ES-I3 (cell line): Measurements from ENCODE around the gene FAM53B.

Source experiments
- H3K36me3 ChIP-seq: 2 replicates; pipeline ENCODE4 v1.6.1; 2013; ENCODE audit warnings: mild to moderate bottlenecking, low read length, control low read depth, moderate library complexity; ENCODE audit not compliant: insufficient read depth
- H3K4me1 ChIP-seq: 2 replicates; pipeline ENCODE4 v1.6.1; 2013; ENCODE audit warnings: mild to moderate bottlenecking, control low read depth, low read length; ENCODE audit not compliant: insufficient read depth
- H3K9ac ChIP-seq: 2 replicates; pipeline ENCODE4 v1.6.1; 2013; ENCODE audit warnings: low read depth, mild to moderate bottlenecking, low read length, moderate library complexity
- H3K9me3 ChIP-seq: 2 replicates; pipeline ENCODE4 v1.6.1; 2013; ENCODE audit warnings: mild to moderate bottlenecking, low read length, moderate library complexity; ENCODE audit not compliant: control insufficient read depth, insufficient read depth

Gene FAM53B

DNA sequence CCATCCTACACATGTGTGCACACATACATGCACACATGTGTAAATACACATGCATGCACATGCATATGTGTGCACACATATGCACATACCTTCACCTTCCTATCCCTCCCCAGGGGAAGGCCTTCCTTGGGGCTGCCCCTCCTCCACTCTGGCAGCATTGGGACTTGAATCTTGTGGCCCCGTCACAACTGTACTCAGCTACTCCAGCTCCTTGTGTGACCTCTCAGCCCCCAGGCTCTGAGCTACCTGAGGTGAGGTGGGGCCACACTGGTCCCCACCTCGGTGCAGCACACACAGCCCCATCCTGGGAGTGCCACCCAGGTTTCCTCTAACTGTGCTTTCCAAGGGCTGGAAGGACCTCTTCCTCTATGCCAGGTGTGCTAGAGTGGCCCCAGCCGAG, 166.5 kb downstream of the FAM53B start:
- Histone ChIP-seq H3K36me3 (no peaks in the 10 kb centered on the region), H3K4me1 (no peaks in the 10 kb centered on the region), H3K9me3 (peaks cover 2% of the 10 kb centered on the region; the same call in 1 of the 2 replicates), H3K9ac (no peak overlapping the region)

- no peaks in the 10 kb centered on the region for H3K36me3 ChIP-seq
- no peaks in the 10 kb centered on the region for H3K4me1 ChIP-seq
- H3K9ac ChIP-seq, result no peak overlapping the region
- H3K9me3 ChIP-seq, result peaks cover 2% of the 10 kb centered on the region; the same call in 1 of the 2 replicates
Observed at GRCh38 chr10:124576526-124577420, 167.4 kb downstream of the FAM53B start.

DNA sequence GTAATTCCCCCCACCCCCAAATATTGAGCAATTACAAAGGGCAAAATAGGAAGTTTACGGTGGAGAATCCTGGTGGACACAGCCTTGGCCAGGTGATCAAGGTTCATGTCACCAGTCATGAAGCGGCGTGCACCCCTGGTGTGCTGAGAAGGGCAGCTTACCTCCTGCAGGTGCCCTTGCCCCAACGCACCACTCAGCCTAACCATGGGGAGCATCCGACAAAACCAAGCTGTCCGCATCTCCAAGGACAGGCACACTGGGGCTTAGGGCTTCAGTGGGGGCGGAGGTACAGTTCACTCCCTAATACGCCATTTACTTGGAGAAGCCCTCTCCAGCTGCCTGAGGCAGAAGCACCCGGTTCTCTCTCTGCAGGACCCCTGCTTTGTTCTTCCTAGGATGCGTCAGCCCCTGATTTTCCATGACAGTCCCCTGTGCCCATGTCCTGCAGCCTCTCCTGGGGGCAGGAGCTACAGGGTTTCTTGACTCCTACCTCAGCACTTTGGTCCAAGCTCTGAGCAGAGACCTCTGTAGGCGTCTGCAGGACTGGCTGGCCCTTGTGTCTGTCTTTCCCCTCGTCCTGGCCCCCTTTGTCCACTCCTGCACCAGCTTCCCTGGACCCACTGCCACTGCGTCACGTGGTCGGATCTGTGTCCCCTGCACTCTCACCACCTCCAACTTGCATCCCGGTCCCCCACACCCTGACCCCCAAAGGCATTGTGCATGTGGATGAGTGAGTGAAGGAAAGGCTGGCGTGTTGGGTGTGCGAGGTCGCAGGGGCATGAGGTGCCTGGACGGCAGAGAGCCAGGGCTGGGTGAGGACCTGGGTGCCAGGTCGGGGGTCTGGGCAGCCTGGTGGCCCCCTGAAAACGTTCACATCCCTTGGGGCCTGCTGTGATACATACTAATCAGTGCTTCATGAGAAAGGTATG, 168.8 kb downstream of the FAM53B start:
- H3K9ac ChIP-seq, result no peak overlapping the region
- no peaks in the 10 kb centered on the region for H3K36me3 ChIP-seq
- H3K4me1 ChIP-seq, result no peaks in the 10 kb centered on the region
- H3K9me3 ChIP-seq, result no peaks in the 10 kb centered on the region

DNA sequence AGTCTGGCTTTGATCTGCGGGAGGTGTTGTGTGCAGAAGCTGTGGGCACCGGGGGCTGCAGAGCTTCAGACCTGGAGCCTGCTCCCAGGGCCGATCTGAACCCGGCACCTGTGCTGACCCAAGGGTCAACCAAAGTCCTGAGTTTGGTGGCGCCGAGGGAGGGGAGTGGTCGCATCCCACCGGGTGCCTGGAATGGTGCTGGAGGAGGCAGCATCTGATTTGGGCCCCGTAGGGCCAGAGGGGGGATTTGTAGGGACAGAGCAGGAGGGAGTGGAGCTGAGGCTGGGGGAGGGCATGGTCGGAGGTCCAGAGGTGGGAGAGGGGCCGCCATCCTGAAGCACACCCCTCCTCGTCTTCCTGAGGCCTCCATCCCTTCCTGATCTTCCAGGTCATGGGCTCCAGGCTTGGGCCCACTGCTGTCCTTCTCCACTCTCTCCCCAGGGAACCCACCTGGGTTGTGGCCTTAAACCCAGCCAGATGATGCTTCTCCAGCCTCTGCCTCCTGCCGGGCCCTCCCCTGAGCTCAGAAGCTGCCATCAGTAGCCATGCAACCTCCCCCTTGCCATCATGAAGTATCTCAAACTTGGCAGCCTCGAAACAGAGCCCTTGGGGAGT, 169.6 kb downstream of the FAM53B start:
- Histone ChIP-seq H3K9me3 (no peaks in the 10 kb centered on the region), H3K9ac (no peak overlapping the region), H3K4me1 (no peaks in the 10 kb centered on the region), H3K36me3 (no peaks in the 10 kb centered on the region)

GRCh38 chr10:124573726-124574455, 170.3 kb downstream of the FAM53B start:
- H3K4me1 ChIP-seq, result no peaks in the 10 kb centered on the region
- H3K36me3 ChIP-seq, result no peaks in the 10 kb centered on the region
- no peaks in the 10 kb centered on the region for H3K9me3 ChIP-seq
- H3K9ac ChIP-seq, result no peak overlapping the region

DNA sequence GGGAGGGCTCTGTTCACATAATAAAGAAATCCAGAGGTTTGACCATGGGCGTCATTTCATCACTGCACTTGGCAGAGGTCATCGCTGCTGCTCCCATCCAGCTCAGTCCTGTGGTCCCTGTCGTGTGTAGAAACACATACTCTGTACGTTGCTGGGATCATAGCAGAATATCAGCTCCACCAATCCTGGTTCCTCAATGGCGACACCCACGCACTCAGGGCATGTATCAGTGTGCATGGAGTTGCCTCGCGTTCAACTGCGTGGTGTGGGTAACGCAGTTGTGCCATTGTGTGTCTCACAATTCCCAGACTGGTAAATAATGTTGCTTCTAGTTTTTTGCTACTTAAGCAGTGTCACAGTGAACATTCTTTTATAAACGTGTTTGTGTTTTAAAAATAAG, 171.4 kb downstream of the FAM53B start:
- Histone ChIP-seq H3K9ac (no peak overlapping the region), H3K9me3 (no peaks in the 10 kb centered on the region), H3K36me3 (no peaks in the 10 kb centered on the region), H3K4me1 (no peaks in the 10 kb centered on the region)

DNA sequence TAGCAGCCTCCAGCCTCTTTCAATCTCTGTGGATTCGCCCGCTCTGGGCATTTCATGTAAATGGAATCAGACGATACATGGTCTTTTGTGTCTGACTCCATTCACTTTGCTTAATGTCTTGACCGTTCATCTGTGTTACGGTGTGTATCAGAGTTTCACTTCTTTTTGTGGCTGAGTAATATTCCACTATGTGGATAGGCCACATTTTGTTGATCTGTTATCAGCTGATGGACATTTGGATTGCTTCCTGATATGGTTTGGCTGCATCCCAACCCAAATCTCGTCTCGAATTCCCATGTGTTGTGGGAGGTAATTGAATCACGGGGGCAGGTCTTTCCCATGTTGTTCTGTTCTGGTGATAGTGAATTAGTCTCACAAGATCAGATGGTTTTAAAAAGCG, 173.5 kb downstream of the FAM53B start:
- Histone ChIP-seq H3K4me1 (peaks cover under 1% of the 10 kb centered on the region; the same call in 1 of the 2 replicates), H3K36me3 (no peaks in the 10 kb centered on the region), H3K9ac (no peak overlapping the region), H3K9me3 (no peaks in the 10 kb centered on the region)

DNA sequence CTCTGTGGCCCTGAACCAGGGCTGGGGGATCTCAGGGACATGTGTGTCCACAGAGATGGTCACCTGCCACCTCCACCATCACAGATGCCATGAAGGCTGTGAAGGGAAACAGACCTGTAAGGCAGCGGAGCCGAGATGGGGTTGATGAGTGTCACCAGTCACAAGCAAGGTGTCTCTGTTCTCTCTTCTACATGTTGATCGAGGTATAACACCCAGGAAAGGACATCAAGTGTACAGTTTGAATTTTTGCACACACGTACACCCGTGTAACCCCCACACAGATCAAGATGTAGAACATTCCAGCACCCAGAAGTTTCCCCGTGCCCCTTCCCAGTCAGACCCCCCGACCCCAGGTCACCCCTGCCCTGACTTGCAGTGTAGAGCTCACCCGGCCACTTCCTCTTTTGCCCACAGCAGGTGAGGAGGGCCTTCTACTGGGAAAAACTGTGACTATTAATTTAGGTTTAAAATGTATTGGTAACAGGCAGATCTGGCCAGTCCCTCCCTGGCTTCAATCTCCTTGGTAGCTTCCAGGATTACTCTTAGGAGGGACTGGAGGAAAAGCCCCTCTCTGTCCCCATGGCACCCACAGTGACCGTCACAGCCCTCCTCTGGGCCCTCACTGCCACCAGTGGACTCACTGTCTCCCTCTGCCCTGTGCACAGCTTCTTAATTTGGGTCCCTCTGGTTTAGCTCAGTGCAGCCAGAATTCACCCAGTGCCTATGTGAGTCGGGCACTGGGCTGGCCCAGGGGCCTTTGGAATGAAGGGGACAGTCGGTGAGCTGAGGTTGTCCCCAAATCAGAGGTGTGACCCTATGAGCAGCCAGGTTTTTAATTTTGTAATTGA, 174.3 kb downstream of the FAM53B start:
- no peak overlapping the region for H3K9ac ChIP-seq
- H3K4me1 ChIP-seq, result peaks cover 7% of the 10 kb centered on the region; the same call in 1 of the 2 replicates
- no peaks in the 10 kb centered on the region for H3K9me3 ChIP-seq
- H3K36me3 ChIP-seq, result no peaks in the 10 kb centered on the region
